ENCODE data around the gene SCLT1.

Gene SCLT1

DNA sequence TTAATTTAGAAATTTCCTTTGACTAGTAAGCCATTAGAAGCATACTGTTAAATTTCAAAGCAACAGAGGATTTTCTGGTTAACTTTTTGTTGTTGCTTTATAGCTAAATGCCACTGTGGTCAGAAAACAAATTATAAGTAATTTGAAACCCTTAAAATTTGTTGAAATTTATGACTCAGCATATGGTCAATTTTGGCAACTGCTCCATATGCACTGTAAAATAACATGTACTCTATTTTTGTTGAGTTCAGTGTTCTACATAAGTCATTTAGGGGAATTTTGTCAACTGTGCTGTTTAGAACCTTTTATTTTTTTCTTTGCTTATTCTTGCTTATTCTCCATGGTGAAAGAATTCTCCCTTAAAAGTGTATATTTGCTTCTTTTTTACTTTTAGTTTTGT, 28.6 kb downstream of the SCLT1 start:
- DNase-seq, result no peak

DNA sequence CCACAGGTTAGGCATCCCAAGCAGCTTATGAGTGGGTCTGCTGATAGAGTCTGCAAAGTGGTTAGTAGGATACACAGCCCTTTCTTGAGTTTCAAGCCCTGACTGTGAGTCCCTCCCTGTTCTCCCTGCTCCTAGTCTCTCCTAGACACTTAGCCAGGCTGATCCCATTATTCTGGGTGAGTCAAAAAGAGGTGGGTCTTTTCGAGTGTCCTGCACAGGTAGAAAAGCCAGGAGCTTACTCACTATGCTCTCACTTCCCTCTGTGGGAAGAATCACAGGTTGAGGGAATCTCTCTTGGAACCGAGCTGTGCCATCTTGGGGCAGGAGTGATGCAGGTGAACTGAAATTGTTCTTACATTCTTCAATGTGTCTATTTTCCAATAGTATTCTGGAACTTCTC, 29.7 kb downstream of the SCLT1 start:
- no peak for DNase-seq

DNA sequence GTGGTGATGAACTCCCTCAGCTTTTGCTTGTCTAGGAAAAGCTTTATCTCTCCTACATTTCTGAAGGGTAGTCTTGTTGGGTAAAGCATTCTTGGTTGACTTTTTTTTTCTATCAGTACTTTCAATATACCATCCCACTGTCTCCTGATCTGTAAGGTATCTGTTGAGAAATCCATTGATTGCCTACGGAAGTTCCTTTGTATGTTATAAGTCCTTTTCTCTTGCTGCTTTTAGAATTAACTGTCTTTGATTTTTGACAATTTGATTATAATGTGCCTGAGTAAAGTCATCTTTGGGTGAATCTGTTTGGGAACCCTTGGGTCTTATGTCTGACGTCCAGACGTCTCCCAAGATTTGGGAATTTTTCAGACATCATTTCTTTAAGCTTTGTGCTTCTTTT, 30.8 kb downstream of the SCLT1 start:
- no peak for DNase-seq

DNA sequence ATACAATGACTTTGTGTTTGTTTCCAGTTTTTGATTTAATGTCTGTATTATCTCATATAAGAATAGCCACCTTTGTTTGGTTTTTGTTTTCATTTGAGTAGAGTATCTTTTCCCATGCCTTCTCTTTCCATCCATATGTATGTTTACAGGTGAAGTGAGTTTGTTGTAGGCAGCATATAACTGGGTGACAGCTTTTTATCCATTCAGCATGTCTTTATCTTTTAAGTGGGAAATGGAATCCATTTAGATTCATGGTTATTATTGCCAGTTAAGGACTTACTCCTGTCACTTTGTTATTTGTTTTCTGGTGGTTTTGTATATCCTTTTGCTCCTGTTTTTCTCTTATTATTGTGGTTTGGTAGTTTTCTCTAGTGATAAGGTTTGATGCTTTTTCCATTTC, 34.3 kb downstream of the SCLT1 start:
- no peak for DNase-seq

DNA sequence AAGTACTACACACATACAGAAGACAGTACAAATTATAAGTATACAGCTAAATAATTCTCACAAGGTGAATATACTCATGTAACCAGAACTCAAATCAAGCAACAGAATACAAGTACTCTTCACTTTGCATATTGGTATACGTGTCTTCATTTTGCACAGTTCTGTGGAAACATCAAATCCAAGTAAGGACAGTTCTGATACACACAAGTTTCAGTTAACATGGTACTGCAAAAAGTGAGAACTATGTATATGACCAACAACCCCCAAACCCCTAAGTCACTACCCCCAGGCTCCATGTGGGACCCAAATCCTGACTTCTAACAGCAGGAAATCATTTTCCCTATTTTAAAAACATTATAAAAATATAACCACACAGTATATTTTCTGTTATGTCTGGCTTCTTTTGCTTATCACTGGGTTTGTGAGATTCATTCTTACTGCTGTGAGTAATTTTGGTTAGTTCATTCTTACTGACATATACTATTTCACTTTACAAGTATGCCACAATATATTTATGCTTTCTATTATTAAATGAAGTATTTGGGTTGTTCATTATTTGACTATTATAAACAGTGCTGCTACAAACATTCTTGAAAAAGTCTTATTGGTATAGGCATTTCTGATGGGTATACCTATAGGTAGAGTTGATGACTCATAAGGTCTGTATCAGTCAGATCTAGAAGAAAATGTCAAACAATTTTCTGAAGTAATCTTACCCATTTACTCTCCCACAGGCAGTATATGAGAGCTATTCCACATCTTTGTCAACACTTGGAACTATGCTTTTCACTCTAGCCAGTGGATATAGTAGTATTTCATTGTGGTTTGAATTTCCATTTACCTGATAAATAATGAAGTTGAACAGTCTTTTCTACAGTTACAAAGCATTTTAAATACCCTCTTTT, 47.0 kb downstream of the SCLT1 start:
- no peak for DNase-seq

DNA sequence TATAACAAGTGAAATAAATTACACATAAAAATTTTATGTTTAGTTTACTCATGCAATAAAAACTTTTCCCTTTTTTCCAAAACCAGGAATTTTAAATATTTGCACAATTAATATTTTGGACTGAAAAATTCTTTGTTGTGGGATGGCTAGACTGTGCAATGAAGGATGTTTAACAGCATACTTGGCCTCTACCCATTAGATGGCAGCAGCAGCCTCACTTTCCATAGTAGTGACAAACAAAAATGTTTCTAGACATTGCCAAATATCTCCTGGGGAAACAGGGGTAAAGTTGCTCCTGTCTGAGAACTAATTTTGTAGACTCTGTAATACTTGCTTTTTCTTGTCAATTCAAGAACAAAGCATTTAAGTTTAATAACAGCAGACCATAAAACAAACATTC, 49.8 kb downstream of the SCLT1 start:
- DNase-seq, result no peak

DNA sequence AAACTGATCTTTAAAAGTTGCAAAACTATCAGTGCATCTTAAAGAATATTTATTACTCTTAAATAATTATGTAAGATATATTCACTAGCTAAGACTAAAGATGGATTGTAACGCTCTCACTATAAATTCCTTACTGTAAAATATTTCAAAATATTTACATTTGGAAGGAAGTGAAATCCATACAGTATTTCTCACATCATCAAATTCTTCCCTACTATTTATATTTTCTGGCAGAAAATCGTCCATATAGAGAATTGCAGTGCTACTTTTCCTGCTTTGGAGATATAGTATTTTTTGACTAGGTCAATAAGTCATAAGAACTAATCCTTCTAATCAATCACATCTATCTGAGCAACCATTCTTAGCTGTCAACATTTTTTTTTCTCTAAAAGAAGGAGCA, 52.9 kb downstream of the SCLT1 start:
- DNase-seq, result no peak

DNA sequence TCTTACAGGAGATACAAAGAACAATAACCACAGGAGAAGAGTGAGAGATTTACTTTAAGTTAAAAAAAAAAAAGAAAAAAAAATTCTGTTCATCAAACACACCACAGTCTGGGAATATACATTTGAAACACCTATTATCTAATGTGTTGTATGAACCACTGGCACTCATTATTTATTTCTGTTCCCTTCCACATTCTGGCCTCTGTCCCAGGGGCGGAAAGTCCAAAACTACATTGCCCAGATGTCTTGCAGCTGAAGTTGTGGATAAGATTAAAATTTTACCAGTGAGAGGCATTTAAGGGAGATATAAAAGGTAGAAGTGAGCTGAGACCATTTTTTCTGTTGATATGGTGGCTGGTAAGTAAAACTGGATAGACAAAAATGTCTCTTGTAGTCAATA, 56.2 kb downstream of the SCLT1 start:
- DNase-seq, result no peak

DNA sequence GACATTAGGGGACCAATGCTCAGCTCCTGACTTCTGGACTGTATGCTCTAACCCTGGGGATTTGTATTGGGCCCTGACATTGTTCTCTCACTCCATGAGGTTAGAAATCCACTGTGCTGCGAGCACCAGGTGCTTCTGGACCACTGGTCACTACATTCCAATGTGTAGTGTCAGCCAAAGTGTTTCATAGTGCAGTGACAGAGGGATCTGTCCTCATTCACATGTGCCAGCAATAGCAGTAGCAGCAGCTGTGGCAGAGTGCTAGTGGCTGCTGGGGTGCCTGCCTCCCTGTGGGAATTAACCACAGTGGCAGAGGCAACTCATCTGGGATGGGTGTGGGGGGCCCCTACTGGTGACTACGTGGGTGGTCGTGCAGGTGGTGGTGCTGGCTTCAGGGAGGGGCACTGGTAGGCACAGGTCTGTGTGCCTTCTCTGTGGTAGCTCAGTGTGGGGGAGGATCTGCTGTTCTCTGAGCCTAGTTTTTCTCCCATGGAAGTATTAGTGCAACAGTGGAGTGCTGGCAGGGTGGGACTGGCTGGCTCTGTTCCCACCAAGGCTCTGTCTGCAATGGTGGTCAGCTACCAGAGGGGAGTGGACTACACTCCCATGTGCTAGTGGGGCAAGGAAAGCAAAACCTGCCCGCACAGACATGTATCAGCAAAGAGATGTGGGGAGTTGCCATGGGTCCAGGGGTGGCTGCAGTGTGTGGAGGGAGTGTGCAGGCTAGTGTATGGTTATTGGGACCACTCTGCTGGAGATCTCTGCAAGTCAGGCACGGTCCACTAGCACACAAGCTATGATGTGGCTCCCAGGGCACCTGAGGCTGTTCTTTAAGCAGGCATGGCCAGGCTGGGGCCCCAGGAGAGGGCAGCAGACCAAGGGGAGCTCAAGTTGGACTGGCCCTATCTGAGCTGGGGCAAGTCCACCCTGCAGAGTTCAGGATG, 78.5 kb downstream of the SCLT1 start:
- DNase-seq, result no peak

DNA sequence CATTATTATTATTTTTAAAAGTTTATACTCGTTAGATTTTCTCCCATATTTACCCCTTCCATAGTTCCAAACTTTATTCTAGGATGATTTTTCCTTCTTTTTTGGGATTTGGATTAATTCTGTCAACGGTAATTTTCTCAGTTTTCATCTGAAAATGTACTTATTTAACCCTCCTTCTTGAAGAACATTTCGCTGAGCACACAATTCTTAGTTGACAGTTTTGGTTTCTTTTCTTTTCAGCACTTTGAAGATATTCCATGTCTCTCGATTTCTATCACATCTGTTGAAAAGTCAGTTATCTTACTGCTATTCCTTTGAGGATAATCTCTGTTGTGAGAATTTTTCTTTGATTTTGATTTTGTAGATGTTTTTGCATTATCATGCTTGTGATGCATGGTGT, 85.2 kb downstream of the SCLT1 start:
- DNase-seq, result no peak

DNA sequence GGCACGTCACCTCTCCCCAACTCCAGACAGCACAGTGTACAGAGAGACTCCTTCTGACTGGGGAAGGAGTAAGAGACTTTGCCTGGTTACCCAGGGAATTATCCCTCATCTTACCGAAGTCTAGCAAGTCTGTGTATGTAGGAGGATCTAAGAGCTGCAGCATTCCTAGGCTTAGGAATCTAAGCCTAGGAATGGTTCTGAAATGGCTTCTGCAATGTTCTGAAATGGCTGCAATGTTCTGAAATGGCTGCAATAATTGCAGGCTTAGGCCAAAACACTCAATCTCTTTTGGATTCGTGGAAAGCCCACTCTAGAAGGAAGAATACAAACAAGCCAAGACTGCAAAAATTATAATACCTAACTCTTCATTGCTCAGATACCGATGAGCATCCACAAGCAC, 106.4 kb downstream of the SCLT1 start:
- no peak for DNase-seq

DNA sequence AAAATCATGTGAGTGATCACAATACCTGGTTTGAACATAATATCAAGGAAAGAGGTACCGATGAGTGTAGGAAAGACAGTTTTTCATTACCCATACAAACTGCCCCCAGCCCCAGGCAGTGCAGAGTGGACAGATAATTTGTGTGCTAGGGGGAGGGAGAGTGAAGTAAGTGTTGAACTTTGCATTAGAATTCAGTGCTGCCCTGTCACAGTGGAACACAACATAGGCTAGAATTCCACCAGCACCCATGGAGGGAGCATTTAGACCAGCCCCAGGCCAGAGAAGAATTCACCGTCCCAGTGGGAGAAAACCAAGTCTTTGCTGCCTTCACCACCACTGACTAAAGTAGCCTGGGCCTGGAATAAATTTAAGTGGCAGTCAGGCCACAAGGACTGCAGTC, 107.3 kb downstream of the SCLT1 start:
- DNase-seq, result no peak

DNA sequence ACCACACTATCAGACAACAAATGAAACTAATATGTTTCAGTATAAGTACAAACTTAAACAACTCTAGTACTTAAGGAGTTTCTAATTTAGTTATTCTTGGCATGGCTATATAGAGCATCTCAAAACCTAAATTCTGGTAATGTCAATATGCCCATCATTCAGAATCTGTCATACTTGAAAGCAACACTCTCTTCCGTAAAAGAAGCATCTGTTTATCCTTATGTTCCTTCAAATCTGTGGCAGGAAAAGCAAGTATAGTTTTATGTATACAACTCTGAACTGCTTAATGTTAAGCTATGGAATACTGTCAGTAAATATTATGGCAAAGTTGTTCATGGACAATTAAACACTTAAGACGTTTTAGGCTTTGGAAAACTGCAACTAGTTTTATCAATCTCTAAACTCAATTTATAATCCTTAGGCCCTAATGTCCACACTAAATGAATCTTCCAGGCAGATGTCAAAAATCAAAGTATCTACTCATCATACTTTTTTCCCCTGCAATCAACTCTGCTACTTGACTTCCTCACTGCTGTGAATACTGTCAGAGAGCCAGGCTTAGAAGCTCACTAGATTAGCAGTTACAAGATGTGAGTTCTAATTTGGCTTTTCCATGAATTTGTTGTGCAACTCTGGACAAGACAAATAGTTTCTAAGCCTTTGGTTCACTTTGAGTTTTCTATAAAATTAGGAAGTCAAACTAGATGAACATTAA, 109.4 kb downstream of the SCLT1 start:
- DNase-seq, result no peak

DNA sequence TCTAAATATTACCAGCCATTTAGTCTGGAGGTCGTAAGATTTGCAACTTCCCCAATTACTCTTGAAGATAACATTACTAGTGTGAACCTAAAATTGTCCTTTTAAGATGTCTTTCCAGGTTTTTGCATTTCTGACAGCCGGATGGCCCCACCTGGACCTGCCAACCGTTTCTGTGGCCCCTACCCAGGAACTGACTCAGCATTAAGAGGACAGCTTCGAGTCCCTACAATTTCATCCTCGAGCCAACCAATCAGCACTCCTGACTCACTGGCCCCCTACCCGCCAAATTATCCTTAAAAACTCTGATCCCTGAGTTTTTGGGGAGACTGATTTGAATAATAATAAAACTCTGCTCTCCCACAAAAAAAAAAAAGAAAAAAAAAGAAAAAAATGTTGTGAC, 112.0 kb downstream of the SCLT1 start:
- DNase-seq, result no peak

DNA sequence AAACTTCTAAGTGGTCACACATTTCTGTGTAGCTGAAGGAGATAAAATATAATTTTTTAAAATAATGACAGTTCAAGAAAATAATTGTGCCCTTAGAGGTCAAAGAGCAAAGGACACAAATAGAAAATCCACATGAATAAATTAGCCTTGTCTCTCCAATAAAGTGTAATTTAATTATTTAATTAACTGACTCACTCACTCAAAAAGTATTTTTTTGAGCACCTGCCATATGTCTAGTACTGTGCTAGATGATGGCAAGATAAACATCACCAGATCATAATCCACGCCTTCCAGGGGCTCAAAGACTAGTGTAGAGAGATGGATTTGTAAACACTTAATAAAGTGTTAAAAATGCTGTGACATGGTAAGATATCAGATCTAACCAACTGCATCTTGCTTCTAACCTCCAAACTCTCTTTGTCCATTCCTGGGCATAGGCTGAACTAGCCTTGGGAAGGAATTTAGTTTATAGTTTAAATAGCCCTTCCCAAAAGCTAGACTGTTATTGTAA, 112.5 kb downstream of the SCLT1 start:
- DNase-seq, result no peak

DNA sequence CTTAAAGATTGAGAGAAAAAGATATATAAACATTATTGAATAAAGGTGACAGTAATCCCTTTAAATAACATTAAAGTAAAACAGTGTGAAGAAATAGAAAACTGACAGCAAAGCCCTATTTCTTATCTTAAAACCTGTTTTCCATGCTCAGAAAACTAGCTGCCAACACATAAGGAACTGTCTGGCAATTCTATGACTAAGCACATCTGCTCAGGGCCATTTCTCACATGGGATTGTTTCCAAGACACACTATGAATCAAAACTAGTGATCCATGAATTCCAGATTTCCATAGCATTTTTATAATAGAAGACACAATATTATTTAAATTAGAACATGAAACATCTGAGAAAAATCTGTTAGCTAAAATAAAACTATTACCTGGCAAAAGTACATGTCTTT, 113.4 kb downstream of the SCLT1 start:
- no peak for DNase-seq

DNA sequence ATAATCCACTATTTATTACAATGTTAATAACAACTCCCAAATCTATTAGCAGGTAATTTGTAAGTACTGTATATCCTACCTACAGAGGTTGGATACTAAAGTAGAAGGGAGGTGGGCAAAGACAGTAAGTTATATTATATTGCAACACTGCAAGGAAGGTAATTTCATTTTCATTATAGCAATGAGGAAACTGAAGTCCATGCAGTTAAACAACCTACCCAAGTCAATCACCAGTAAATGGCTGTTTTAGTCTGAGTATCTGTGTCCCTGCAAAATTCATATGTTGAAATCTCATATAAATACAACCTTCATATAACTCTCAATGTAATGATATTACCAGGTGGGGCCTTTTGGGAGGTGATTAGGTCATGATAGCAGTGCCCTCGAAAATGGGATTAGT, 114.4 kb downstream of the SCLT1 start:
- DNase-seq, result no peak

DNA sequence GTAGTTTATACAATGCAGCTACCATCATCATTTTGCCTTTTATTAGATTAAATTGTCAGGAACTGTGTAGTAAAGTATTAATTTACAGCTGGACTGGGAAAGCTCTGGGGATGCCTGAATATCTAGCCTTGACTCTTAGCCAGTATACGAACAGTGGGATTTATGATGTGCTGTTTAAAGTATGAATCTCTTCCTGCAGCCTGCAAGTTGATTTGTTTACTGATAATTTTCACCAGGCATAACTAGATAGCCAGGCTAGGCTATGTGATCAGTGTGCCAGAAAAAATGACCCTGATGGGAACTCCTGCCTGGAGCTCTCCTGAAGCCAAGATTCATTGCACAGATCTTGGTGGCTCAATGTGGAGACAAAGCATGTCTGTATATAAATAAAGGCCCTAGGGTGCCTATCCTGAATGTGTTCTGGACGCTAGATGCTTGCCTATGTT, 119.2 kb downstream of the SCLT1 start:
- DNase-seq, result no peak

DNA sequence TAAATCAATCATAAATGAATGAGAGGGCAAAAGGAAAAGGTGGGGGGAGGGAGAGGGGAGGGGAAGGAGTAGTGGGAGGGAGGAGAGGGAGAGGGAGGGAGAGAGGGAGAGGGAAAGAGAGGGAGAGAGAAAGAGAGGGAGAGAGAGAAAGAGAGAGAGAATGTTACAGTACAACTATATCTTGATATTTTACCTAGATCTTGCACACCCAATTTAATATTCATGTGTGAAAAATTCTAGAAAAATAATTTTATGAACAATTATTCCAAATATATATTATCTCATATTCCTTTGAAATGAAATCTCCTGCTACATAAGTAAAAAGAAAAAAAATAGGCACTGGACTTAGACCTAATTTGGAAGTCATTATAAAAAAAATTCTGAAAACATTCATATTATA, 120.0 kb downstream of the SCLT1 start:
- DNase-seq, result no peak

DNA sequence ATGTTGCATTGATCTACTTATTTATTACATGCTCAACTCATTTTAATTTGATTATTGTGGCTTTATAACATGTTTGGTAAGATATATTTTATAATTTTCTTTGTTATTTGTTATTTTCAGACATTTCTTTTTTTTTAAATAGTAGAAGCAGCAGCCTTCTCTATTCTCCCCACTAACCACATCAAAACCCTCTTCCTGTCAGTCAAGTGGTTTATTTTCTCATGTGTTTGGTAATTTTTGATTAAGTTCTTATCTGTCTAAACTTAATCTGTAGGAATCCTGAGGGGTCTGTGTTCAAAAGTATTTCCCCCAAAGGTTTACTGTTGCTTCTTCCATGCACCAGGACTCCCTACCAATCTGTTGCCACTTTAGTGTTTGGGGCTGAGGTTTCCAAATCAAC, 131.9 kb downstream of the SCLT1 start:
- no peak for DNase-seq

DNA sequence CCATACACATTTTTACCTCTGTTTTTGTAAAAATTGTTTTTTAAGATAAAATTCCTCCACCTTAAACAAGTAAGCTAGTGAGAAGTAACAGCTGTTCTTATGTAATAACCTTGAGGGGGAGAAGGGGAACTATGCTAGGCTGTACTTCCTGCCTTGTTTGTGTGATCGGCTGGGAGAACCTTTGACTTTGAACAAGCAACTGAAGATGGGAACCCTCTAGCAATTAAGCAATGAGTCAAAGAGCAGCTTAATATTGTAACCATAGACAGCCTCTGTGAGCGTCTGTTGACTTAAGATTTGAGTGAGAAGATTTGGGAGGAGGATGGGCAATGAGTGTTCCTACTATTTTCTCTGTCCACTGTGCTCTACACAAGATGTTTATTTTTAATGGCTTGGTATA, 135.1 kb downstream of the SCLT1 start:
- no peak for DNase-seq

DNA sequence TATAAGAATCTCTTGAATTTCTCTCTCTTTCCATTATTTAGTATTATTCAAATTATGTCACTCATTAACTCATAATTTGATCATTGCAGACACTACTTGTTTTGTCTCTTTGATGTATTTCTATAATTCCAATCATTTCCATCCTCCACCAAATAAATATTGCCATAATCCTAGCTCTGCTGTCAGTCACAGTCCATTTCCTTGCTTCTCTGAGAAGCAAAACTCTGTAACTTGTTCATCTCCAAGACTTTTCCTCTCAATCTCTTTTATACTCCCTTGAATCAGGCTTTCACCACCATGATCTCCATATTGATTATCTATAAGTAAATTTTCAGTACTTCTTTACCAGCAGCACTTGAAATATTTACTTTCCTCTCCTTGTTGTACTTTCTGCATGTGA, 135.9 kb downstream of the SCLT1 start:
- no peak for DNase-seq

DNA sequence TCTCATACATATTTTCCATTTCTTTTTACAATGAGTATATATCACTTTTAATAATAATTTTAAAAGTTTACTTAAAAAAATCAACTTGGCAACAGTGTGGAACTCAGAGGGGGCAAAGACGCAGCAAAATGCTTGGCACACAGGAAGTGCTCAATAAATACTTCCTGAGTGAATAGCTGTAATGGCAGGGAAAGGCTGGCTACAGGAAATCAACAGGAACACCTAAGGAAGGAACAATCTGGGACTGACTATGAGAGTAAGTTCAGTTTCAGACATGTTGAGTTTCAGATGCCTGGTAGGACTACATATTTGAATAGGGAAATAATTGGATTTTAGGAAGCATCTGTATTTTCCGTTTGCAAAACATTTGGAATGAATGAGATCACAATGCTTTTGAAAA, 137.6 kb downstream of the SCLT1 start:
- DNase-seq, result no peak
